Kidney (tissue), 14 donors: ENCODE data around the gene ARHGEF11. TPM values are rescaled to one million over a fixed set of nuclear protein-coding genes. Genes with fewer than 3 reads are reported as not detected.
A peak's percentile ranks its signal among the peaks of the same experiment; 100 is the strongest.

Experiments
- DNase-seq, 5 donors: peaks; one replicate each; pipeline ENCODE4 v3.0.0-alpha.2; 2013 to 2020
- FAIRE-seq: peaks from 2 replicates; lab custom pipeline; 2012; peaks lifted over from hg19 to GRCh38; lab: Jason Lieb, UNC
- H3K27ac ChIP-seq, 2 donors: one replicate each; pipeline ENCODE4 v1.7.0; 2013; ENCODE audit warnings: low read depth in 2 of 2, low read length in 2 of 2, inconsistent platforms in 1 of 2
- H3K27me3 ChIP-seq: one replicate; pipeline ENCODE4 v1.7.1; 2013; ENCODE audit warnings: low read length, inconsistent platforms; ENCODE audit not compliant: control insufficient read depth, insufficient read depth
- H3K36me3 ChIP-seq, 3 donors: one replicate each; pipeline versions ENCODE4 v1.7.0 to v1.7.1; 2013; ENCODE audit warnings: low read length in 3 of 3, control low read depth in 1 of 3, inconsistent platforms in 1 of 3; ENCODE audit not compliant: insufficient read depth in 3 of 3, control insufficient read depth in 2 of 3
- H3K4me1 ChIP-seq, 3 donors: one replicate each; pipeline versions ENCODE4 v1.7.0 to v1.7.1; 2013; ENCODE audit warnings: low read length in 3 of 3, inconsistent platforms in 1 of 3, low read depth in 1 of 3; ENCODE audit not compliant: control insufficient read depth in 2 of 3, insufficient read depth in 2 of 3
- H3K4me3 ChIP-seq, 3 donors: one replicate each; pipeline versions ENCODE4 v1.7.0 to v1.8.1; 2013; ENCODE audit warnings: low read length in 3 of 3, control low read depth in 1 of 3, inconsistent platforms in 1 of 3
- H3K9ac ChIP-seq, 3 donors: one replicate each; pipeline versions ENCODE4 v1.7.0 to v1.7.1; 2013; ENCODE audit warnings: low read length in 3 of 3, control low read depth in 1 of 3, inconsistent platforms in 1 of 3
- H3K9me3 ChIP-seq, 3 donors: one replicate each; pipeline versions ENCODE4 v1.7.0 to v1.7.1; 2013; ENCODE audit warnings: low read length in 3 of 3, control low read depth in 1 of 3, inconsistent platforms in 1 of 3; ENCODE audit not compliant: control insufficient read depth in 2 of 3, insufficient read depth in 1 of 3
- intact Hi-C: fragments of 100-400 bp; cut with DNase I; formaldehyde crosslinking; loops from one replicate; pipeline ENCODE4 v1.11.1; 2022
- polyA plus RNA-seq: library from polyadenylated mRNA; stranded (reverse); fragments of 350-450 nt; fragmentation: Illumina TruSeq; extraction: RNeasy Lipid Tissue Mini Kit (QIAGEN cat#74804); gene quantifications from one replicate; pipeline ENCODE4 v1.2.3, GENCODE V29; 2014; ENCODE audit warnings: low read depth, low replicate concordance; ENCODE audit not compliant: insufficient read depth
- total RNA-seq: library from RNA; stranded (reverse); fragmentation: NEBNext Ultra II Directional; extraction: Animal tissue kit (Norgen Biotek cat#: 25700); gene quantifications from one replicate; pipeline ENCODE4 v1.2.1, GENCODE V29; 2021
- TF ChIP-seq, protein P1 (sequence below): IDR thresholded peaks from 3 replicates; pipeline ENCODE4 v1.5.1; 2012; ENCODE audit warnings: mild to moderate bottlenecking, moderate library complexity, borderline replicate concordance; ENCODE audit not compliant: insufficient read depth; ENCODE audit errors: extremely low read depth
- donor health status: control.
- donor health status: control.
- donor health status: control.
- donor health status: control.
- donor health status: control.
- donor health status: DM: yes; HTN: yes; CAD: no.
- donor health status: Normal renal cell carcinoma (clear cell type).

Gene ARHGEF11
- total and polyA plus RNA-seq, 2 donors from 2014 or later = 8.8 to 36.4 TPM

DNA sequence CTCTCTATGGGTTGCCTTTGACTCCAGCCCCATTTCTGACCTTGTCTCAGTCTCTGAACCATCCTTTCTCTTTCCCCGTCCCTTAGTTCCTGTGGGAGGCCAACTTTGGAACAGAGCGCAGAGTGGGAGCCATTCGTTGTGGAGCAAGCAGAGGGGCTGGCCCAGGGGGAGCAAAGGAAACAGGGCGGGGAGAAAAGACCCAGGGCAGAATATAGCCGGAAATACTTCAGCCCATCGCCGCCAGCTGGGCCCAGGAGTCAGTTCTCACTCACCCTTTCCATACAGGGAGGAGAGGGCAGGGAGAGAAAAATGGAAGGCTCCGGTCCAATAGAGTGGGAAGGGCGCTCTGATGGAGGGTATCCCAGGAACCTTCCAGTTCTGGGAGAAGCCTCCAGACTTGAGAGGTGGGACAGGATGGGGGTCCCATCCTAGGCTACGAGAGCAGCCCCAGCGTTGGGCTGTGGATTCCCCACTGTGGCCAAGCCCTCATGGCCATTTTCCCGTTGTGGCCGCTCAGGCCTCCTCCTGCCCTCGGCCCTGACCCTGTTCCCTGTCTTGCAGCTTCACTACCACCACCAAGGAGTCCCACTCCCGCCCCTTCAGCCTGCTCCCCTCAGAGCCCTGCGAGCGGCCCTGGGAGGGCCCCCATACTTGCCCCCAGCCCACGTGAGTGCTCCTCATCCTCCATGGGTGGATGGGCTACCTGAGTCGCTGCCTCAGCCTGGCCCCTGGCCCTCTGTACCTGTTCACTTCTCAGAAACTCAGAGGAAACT is 141.2 kb downstream of the ARHGEF11 start:
- no peak overlapping the region for H3K27ac ChIP-seq

DNA sequence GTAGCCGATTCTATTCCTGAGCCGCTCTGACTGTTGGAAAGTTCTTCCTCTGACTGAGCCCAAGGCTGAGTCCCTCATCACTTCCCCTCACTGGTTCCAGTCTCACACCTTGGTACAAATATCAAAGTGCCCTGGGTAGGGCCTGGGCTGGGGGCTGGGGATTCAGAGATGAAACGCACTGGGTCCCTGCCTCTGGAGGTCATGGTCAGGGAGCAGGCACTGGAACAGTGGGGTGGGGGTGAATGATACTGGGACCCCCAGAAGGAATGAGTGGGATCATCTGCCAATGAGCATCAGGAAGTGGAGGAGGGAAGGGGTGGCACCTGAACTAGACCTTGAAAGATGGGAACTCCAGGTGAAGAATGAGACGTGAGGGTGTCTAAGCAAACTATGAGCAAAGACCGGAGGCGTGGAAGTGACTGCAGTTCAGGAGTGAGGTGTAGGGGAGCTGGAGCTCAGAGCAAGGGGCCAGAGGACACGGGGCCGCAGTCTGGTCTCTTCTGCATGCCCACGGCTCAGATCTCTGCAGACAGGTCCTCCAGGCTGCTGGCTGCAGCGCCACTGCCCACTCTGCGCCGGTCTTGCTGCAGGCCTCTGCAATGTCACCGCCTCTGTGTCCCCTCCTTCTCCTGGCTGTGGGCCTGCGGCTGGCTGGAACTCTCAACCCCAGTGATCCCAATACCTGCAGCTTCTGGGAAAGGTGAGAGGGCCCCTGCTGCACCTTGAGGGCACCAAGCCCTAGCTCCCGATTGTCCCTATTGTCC is 142.0 kb downstream of the ARHGEF11 start:
- intact Hi-C loops = no loop called here
- peaks cover 0 to 28% (median 3%) of the 10 kb centered on the region in 3 donors for H3K4me1 ChIP-seq

More for the DNA sequence above, 141.2 kb downstream of the ARHGEF11 start:
- Histone ChIP-seq H3K36me3 (no peaks in the 10 kb centered on the region), H3K4me1 (peaks cover 0 to 25% (median 0%) of the 10 kb centered on the region in 3 donors), H3K9ac (no peak overlapping the region), H3K27me3 (no peaks in the 10 kb centered on the region), H3K4me3 (no peak overlapping the region), H3K9me3 (no peaks in the 10 kb centered on the region)
- FAIRE-seq (no peak), DNase-seq (peak in 2 of 5 donors; percentile 68 to 72)
- TF ChIP-seq, protein P1, sequence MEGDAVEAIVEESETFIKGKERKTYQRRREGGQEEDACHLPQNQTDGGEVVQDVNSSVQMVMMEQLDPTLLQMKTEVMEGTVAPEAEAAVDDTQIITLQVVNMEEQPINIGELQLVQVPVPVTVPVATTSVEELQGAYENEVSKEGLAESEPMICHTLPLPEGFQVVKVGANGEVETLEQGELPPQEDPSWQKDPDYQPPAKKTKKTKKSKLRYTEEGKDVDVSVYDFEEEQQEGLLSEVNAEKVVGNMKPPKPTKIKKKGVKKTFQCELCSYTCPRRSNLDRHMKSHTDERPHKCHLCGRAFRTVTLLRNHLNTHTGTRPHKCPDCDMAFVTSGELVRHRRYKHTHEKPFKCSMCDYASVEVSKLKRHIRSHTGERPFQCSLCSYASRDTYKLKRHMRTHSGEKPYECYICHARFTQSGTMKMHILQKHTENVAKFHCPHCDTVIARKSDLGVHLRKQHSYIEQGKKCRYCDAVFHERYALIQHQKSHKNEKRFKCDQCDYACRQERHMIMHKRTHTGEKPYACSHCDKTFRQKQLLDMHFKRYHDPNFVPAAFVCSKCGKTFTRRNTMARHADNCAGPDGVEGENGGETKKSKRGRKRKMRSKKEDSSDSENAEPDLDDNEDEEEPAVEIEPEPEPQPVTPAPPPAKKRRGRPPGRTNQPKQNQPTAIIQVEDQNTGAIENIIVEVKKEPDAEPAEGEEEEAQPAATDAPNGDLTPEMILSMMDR = no peak
- intact Hi-C loops = no loop called here

GRCh38 chr1:156901966-156902915 is 143.3 kb downstream of the ARHGEF11 start:
- Histone ChIP-seq H3K27ac (no peak overlapping the region), H3K4me1 (peaks cover 0 to 32% (median 4%) of the 10 kb centered on the region in 3 donors), H3K36me3 (no peaks in the 10 kb centered on the region), H3K9me3 (no peaks in the 10 kb centered on the region), H3K9ac (no peak overlapping the region), H3K27me3 (no peaks in the 10 kb centered on the region), H3K4me3 (no peak overlapping the region)
- FAIRE-seq (no peak), DNase-seq (peak in 1 of 5 donors; percentile 52)
- intact Hi-C loops = no loop called here
- TF ChIP-seq, protein P1 = no peak

More for the DNA sequence above, 142.0 kb downstream of the ARHGEF11 start:
- H3K9ac ChIP-seq = no peak overlapping the region
- no peaks in the 10 kb centered on the region for H3K36me3 ChIP-seq
- no peak for FAIRE-seq
- peak in 1 of 5 donors; percentile 72 for DNase-seq
- H3K4me3 ChIP-seq = no peak overlapping the region
- H3K27ac ChIP-seq = no peak overlapping the region
- no peaks in the 10 kb centered on the region for H3K27me3 ChIP-seq
- no peaks in the 10 kb centered on the region for H3K9me3 ChIP-seq
- TF ChIP-seq, protein P1 = no peak
